Posterior cingulate gyrus (tissue), 11 donors: ENCODE results near the gene PTPN6.

Source experiments
- DNase-seq, 10 donors: peaks; one replicate each; pipeline versions ENCODE4 v3.0.0 to v3.0.0-alpha.2; 2020 to 2021; ENCODE audit warnings: mixed read lengths in 3 of 10
- intact Hi-C: fragments of 100-400 bp; cut with DNase I; formaldehyde crosslinking; loops from one replicate; pipeline ENCODE4 v1.15.1; 2023

The PTPN6 gene

DNA sequence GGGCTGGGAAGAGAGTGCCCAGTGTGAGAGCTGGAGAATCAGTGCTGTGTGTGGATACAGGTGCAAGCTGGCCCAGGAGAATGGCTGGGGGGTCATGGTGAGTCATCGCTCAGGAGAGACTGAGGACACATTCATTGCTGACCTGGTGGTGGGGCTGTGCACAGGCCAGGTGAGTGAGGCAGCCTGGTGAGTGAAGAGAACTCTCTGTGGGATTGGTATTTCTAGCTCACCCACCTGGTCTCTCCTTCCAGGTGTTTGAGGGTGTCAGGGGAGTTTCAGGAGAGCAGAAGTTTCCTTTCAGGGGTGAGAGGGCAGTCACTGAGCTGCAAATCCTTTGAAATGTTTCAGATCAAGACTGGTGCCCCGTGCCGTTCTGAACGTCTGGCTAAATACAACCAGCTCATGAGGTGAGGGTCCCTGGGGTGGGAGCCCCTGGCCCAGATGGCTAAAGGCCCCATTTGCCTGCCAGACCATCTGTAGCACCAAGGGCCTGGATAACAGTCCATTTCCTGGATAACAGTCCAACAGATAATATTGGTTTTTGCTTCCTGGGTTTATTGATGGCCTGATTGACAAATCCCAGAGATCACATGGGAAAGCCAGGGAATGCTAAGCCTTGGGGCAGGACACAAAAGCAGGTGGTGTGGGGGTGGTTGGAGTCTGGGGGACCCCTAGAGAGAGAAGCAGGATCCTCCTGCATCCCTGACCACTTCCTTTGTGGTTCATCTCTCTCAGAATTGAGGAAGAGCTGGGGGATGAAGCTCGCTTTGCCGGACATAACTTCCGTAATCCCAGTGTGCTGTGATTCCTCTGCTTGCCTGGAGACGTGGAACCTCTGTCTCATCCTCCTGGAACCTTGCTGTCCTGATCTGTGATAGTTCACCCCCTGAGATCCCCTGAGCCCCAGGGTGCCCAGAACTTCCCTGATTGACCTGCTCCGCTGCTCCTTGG lies 28.9 kb upstream of the PTPN6 start:
- peak in 3 of 10 donors; percentile 32 to 59 (median 56) for DNase-seq
- intact Hi-C loops: no loop called here

DNA sequence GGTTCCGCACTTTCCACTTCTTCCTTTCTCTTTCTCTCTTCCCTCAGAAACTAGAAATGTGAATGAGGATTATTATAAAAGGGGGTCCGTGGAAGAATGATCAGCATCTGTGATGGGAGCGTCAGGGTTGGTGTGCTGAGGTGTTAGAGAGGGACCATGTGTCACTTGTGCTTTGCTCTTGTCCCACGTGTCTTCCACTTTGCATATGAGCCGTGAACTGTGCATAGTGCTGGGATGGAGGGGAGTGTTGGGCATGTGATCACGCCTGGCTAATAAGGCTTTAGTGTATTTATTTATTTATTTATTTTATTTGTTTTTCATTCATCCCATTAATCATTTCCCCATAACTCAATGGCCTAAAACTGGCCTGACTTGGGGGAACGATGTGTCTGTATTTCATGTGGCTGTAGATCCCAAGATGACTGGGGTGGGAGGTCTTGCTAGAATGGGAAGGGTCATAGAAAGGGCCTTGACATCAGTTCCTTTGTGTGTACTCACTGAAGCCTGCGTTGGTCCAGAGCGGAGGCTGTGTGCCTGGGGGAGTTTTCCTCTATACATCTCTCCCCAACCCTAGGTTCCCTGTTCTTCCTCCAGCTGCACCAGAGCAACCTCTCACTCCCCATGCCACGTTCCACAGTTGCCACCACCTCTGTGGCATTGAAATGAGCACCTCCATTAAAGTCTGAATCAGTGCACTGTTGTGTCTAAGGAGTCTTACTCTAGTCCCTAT lies 28.0 kb upstream of the PTPN6 start:
- DNase-seq: peak in 2 of 10 donors; percentile 31 to 55
- intact Hi-C loops: no loop called here

DNA sequence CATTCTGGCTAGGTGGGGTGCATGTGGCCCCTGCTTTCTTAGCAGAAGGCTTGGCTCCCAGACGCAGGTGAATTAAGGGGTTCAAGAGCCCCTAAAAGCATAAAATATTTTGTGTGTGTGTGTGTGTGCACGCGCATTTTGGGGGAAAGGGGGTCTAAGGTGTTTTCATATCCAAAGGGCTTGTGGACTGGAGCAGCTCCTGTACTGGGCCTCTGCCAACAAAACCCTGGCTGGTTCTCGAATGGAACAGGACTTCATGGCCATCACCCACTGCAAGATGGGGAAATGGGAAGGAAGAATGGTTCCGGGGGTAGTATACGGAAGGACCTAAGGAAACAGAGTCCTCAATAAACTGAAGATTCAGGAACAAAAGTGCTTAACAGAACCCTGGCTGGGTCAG lies 27.3 kb upstream of the PTPN6 start:
- DNase-seq: no peak

GRCh38 chr12:6925239-6925539 lies 26.0 kb upstream of the PTPN6 start:
- no peak for DNase-seq
- intact Hi-C loops: no loop called here

More for the DNA sequence above, 27.3 kb upstream of the PTPN6 start:
- intact Hi-C loops: no loop called here

DNA sequence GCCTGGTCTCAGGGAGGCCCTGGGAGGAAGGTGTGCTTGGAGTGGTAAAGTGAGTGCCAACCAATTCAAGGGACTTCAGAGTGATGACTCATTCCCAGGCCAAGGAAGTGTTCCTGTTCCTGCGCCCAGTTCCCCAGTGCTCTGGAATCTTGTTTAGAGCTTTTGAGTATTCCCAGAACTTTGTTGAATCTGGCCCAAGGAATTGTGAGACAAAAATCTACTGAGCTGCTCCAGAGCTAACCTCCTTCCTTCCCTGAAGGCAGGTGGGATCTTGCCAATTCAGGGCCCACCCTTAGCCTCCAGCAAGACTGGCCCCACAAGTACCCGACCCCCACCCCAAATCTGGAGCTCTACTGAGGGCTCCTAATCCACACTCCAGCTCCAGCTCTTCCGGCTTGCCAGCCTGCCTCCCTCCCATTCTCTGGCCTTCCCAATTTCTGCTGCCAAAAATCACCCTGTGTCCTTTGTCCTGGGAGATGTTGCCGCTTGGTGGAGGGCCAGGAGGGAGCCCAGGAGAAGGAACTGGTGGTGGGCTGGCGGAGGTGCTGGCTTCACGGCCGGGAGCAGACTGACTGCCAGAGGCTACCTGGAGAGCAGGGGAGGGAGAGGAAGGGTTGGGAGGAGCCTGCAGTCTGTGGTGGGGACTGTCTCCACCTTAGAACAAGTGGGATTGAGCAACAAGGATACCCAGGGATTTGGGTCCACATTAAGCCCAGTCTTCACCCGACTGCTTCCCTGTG lies 25.4 kb upstream of the PTPN6 start:
- peak in 7 of 10 donors; percentile 54 to 94 (median 70) for DNase-seq
- intact Hi-C loops: no loop called here

DNA sequence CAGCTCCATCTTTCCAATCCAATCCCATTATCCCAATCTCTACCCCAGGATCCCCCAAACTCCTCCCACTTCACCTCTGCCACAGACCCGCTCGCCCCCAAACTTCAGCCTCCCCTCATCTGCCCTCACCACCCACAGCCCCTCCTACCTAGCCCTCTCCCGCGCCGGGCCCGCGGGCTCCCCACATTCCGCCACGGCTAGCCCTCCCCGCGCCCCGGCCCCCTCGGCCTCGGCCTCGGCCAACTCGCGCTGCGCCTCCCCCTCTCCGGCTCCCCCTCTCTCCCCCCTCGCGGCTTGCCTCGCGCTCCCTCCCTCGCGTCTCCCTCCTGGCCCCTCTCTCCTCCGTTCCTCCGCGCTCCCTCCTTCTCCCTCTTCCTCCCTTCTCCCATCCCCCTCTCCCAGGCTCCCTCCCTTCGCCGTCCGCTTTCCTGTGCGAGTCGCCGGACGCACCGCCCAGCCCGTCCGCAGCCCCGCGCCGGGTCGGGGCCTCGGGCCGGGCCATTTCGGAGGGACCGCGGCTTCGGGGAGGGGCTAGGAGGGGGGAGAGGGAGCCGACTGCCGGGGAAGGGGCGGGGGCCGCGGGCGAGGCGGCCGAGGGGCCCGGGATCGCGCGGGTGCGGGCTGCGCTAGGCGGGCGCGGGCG lies 23.7 kb upstream of the PTPN6 start, which contains the start of gene ATN1:
TSS of gene ATN1 (plus strand) at position 581 of the 643 bp plus-strand sequence. CDS start 6,043 bp downstream, outside the sequence.
- intact Hi-C loops: no loop called here
- peak; percentile 70 to 97 (median 81) for DNase-seq

- intact Hi-C loops: no loop called here
- peak in 2 of 10 donors; percentile 74 to 87 for DNase-seq
These were observed 23.0 kb upstream of the PTPN6 start for GRCh38 chr12:6928022-6928702.

- peak in 3 of 10 donors; percentile 9 to 72 (median 21) for DNase-seq
- intact Hi-C loops: no loop called here
These were observed 22.3 kb upstream of the PTPN6 start for GRCh38 chr12:6928703-6929407.

- intact Hi-C loops: no loop called here
- DNase-seq: peak in 3 of 10 donors; percentile 8 to 67 (median 56)
These were observed 21.4 kb upstream of the PTPN6 start for GRCh38 chr12:6929466-6930452.

DNA sequence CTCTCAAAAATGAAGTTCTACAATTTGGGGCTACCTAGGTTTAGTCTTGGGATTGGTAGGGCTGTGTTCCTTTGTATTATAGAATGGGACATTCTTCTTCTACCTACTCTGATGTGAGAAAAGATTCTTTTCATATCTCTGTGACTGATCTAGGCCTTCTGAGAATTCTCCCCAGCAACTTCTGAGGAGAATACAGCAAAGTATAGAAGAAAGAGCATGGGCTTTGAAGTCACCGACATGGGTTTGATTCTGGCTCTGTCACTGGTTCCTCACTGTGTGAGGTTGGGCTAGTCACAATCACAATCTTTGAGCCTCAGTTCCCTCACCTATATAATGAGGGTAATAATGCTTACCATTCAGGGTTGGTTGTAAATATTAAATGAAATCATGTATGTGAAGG lies 18.4 kb upstream of the PTPN6 start:
- intact Hi-C loops: no loop called here
- DNase-seq: no peak

DNA sequence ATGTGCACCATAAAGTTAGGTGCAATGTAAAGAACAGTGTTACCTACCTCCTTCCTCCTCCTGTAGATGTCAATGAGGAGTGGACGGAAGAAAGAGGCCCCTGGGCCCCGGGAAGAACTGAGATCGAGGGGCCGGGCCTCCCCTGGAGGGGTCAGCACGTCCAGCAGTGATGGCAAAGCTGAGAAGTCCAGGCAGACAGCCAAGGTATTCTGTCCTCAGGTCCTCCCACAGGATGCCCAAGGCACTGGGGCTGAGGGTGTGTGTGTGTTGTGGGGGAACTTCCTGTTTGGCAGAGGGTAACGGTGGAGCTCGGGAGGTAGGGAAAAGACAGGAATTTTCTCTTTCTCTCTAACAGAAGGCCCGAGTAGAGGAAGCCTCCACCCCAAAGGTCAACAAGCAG lies 17.0 kb upstream of the PTPN6 start:
- intact Hi-C loops: no loop called here
- peak in 3 of 10 donors; percentile 33 to 76 (median 42) for DNase-seq

DNA sequence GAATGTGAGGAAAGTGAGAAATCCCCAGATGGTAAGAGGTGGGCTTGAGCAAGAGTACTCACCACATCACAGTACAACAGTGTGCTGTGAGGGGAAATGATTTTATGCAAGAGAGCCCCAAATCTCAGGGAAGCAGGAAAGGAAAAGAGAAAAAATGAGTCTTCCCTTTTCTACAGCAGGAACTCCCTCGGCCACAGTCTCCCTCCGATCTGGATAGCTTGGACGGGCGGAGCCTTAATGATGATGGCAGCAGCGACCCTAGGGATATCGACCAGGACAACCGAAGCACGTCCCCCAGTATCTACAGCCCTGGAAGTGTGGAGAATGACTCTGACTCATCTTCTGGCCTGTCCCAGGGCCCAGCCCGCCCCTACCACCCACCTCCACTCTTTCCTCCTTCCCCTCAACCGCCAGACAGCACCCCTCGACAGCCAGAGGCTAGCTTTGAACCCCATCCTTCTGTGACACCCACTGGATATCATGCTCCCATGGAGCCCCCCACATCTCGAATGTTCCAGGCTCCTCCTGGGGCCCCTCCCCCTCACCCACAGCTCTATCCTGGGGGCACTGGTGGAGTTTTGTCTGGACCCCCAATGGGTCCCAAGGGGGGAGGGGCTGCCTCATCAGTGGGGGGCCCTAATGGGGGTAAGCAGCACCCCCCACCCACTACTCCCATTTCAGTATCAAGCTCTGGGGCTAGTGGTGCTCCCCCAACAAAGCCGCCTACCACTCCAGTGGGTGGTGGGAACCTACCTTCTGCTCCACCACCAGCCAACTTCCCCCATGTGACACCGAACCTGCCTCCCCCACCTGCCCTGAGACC lies 15.6 kb upstream of the PTPN6 start:
- peak in 2 of 10 donors; percentile 60 to 62 for DNase-seq
- intact Hi-C loops: no loop called here

DNA sequence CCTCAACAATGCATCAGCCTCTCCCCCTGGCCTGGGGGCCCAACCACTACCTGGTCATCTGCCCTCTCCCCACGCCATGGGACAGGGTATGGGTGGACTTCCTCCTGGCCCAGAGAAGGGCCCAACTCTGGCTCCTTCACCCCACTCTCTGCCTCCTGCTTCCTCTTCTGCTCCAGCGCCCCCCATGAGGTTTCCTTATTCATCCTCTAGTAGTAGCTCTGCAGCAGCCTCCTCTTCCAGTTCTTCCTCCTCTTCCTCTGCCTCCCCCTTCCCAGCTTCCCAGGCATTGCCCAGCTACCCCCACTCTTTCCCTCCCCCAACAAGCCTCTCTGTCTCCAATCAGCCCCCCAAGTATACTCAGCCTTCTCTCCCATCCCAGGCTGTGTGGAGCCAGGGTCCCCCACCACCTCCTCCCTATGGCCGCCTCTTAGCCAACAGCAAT lies 14.9 kb upstream of the PTPN6 start:
- DNase-seq: peak in 1 of 10 donors; percentile 17
- intact Hi-C loops: no loop called here

- intact Hi-C loops: no loop called here
- peak in 3 of 10 donors; percentile 28 to 89 (median 57) for DNase-seq
These were observed 14.3 kb upstream of the PTPN6 start for GRCh38 chr12:6936636-6937480.

- DNase-seq: peak; percentile 89 to 99 (median 92)
- intact Hi-C loops: loop anchor here (2.0 kb wide), 1 partner anchor 31 kb away; no protein-coding TSS in a partner anchor
These were observed 13.4 kb upstream of the PTPN6 start for GRCh38 chr12:6937481-6938352.
